Endothelial cell of umbilical vein (primary cell): ENCODE measurements around the gene FAM120B. TPM values are rescaled to one million over a fixed set of nuclear protein-coding genes. Genes with fewer than 3 reads are reported as not detected.

Experiments
- BruUV-seq: library from RNA; stranded (reverse); fragments of 400-500 nt; replicated peaks from 2 replicates; lab custom pipeline; 2021; lab: Mats Ljungman, UMichigan
- CTCF ChIA-PET: fragments of 300-600, 350-600 bp; sonication (Branson Sonifier 250); formaldehyde crosslinking; loops from one replicate; lab custom pipeline; 2021; ENCODE audit warnings: antibody characterized with exemption, inconsistent platforms; lab: Charles Lee
- POLR2A ChIA-PET: fragments of 300-600, 350-600 bp; sonication (Branson Sonifier 250); formaldehyde crosslinking; loops from one replicate; lab custom pipeline; 2021; ENCODE audit warnings: antibody characterized with exemption, inconsistent platforms; lab: Charles Lee
- DNase-seq: peaks from one replicate; pipeline ENCODE4 v3.0.0-alpha.2; 2011; ENCODE audit warnings: low read depth, low spot score
- FAIRE-seq: peaks from 2 replicates; lab custom pipeline; 2011; peaks lifted over from hg19 to GRCh38; lab: Jason Lieb, UNC
- H2AFZ ChIP-seq: 2 replicates; pipeline ENCODE4 v1.6.0; 2012; ENCODE audit warnings: low read depth, low read length, control low read depth, inconsistent platforms
- H3K27ac ChIP-seq: 2 replicates; pipeline ENCODE4 v1.5.1; 2011; ENCODE audit warnings: low read depth, mild to moderate bottlenecking, control low read depth, low read length, moderate library complexity; ENCODE audit not compliant: insufficient read depth
- H3K27me3 ChIP-seq, 2 experiments: 2 replicates each; pipeline versions ENCODE4 v1.6.0 to v1.6.1; 2011; ENCODE audit warnings: low read length in 2 of 2, mixed read lengths in 1 of 2; ENCODE audit not compliant: control insufficient read depth in 2 of 2, insufficient read depth in 2 of 2
- H3K36me3 ChIP-seq, 2 experiments: 2 replicates in 1 of 2; 3 replicates in 1 of 2; pipeline ENCODE4 v1.5.1; 2011; ENCODE audit warnings: low read length in 2 of 2, mild to moderate bottlenecking in 1 of 2, moderate library complexity in 1 of 2; ENCODE audit not compliant: control insufficient read depth in 2 of 2, insufficient read depth in 2 of 2; ENCODE audit errors: extremely low read depth in 1 of 2
- H3K4me1 ChIP-seq: 3 replicates; pipeline ENCODE4 v1.5.1; 2011; ENCODE audit warnings: mild to moderate bottlenecking, low read length; ENCODE audit not compliant: control insufficient read depth, insufficient read depth; ENCODE audit errors: extremely low read depth
- H3K4me2 ChIP-seq: 2 replicates; pipeline ENCODE4 v1.6.1; 2011; ENCODE audit warnings: low read length, control low read depth, mixed read lengths; ENCODE audit not compliant: insufficient read depth
- H3K4me3 ChIP-seq, 3 experiments: fragments of 200-600 bp in 1 of 3; sonication (generic), shearing (Covaris generic) in 1 of 3; replicated peaks in 1 of 3; 2 replicates each; pipeline ENCODE4 v1.5.1; 2011 to 2016; ENCODE audit warnings: control low read depth in 3 of 3, low read length in 3 of 3, mild to moderate bottlenecking in 2 of 3, inconsistent platforms in 1 of 3, low read depth in 1 of 3, moderate library complexity in 1 of 3; ENCODE audit not compliant: insufficient read depth in 1 of 3
- H3K79me2 ChIP-seq: 2 replicates; pipeline ENCODE4 v1.6.0; 2012; ENCODE audit warnings: low read length, inconsistent platforms; ENCODE audit not compliant: control insufficient read depth, insufficient read depth
- H3K9ac ChIP-seq: replicated peaks from 2 replicates; pipeline ENCODE3; 2011; ENCODE audit warnings: low read length, control low read depth; ENCODE audit not compliant: insufficient read depth; ENCODE audit errors: extremely low read depth
- H3K9me1 ChIP-seq: replicated peaks from 3 replicates; pipeline ENCODE4 v1.6.0; 2011; ENCODE audit warnings: mild to moderate bottlenecking, low read length; ENCODE audit not compliant: control insufficient read depth, insufficient read depth; ENCODE audit errors: extremely low read depth
- H3K9me3 ChIP-seq: replicated peaks from 2 replicates; pipeline ENCODE4 v1.5.1; 2012; ENCODE audit warnings: low read length, inconsistent platforms; ENCODE audit not compliant: control insufficient read depth, insufficient read depth
- H4K20me1 ChIP-seq: replicated peaks from 2 replicates; pipeline ENCODE3; 2011; ENCODE audit warnings: mild to moderate bottlenecking, low read length; ENCODE audit not compliant: control insufficient read depth, insufficient read depth; ENCODE audit errors: extremely low read depth
- CTCF ChIP-seq, 2 donors: IDR thresholded peaks; 1 replicate in 1 of 2; 2 replicates in 1 of 2; pipeline ENCODE4 v1.5.1; 2011; ENCODE audit warnings: low read length in 2 of 2, mild to moderate bottlenecking in 2 of 2, moderate library complexity in 2 of 2, control low read depth in 1 of 2, inconsistent platforms in 1 of 2, low read depth in 1 of 2; ENCODE audit not compliant: insufficient read depth in 1 of 2; ENCODE audit errors: extremely low read depth in 1 of 2
- EZH2 ChIP-seq: IDR thresholded peaks from 2 replicates; pipeline ENCODE4 v1.6.1; 2012; ENCODE audit warnings: borderline replicate concordance, low read depth, mild to moderate bottlenecking, moderate library complexity, low read length, inconsistent platforms; ENCODE audit not compliant: severe bottlenecking
- FOS ChIP-seq: IDR thresholded peaks from 2 replicates; pipeline ENCODE4 v1.6.1; 2011; ENCODE audit warnings: mild to moderate bottlenecking, low read length, moderate library complexity, borderline replicate concordance; ENCODE audit not compliant: insufficient read depth
- GATA2 ChIP-seq: IDR thresholded peaks from 2 replicates; pipeline ENCODE4 v1.7.0; 2011; ENCODE audit warnings: low read depth, mild to moderate bottlenecking, moderate library complexity, mixed read lengths, low read length; ENCODE audit not compliant: insufficient read length, insufficient read depth
- JUN ChIP-seq: IDR thresholded peaks from 2 replicates; pipeline ENCODE4 v1.6.1; 2011; ENCODE audit warnings: borderline replicate concordance, low read depth; ENCODE audit not compliant: insufficient read length, insufficient read depth
- MAX ChIP-seq: IDR thresholded peaks from 2 replicates; pipeline ENCODE4 v1.6.1; 2011; ENCODE audit not compliant: insufficient read depth, insufficient read length
- MYC ChIP-seq: IDR thresholded peaks from one replicate; pipeline ENCODE4 v1.6.1; 2011; ENCODE audit warnings: mild to moderate bottlenecking, low read depth, low read length
- POLR2A ChIP-seq: IDR thresholded peaks from 2 replicates; pipeline ENCODE4 v1.6.1; 2012; ENCODE audit warnings: low read depth, mild to moderate bottlenecking, control low read depth, low read length
- POLR2AphosphoS5 ChIP-seq: IDR thresholded peaks from 2 replicates; pipeline ENCODE4 v1.6.1; 2012; ENCODE audit warnings: low read depth, mild to moderate bottlenecking, control low read depth, low read length, moderate library complexity; ENCODE audit not compliant: insufficient read depth
- dilution Hi-C: fragments of 300-500 bp; cut with MboI; formaldehyde crosslinking; loops from one replicate; pipeline ENCODE4 v1.15.0; 2019; ENCODE audit warnings: low sequenced_read_pairs; ENCODE audit not compliant: extremely low pct_ligation_motif_present
- intact Hi-C: fragments of 100-400 bp; cut with micrococcal nuclease; formaldehyde crosslinking; loops from one replicate; pipeline ENCODE4 v1.10.0; 2022
- polyA plus RNA-seq, 4 experiments: library from polyadenylated mRNA; depleted of rRNA in 3 of 4; stranded (reverse) in 3 of 4; unstranded in 1 of 4; fragments of >200 nt; gene quantifications; 2 replicates each; pipeline versions ENCODE4 v1.2.1 to v1.2.3, GENCODE V29; 2011 to 2012; ENCODE audit warnings: missing spikeins in 1 of 4
- total RNA-seq: library from RNA; stranded (reverse); gene quantifications from 2 replicates; pipeline ENCODE4 v1.2.3, GENCODE V29; 2021

The FAM120B gene
- total and polyA plus RNA-seq, 2 donors (not counting 3 experiments of a cell fraction or from before 2014, with no cell fraction given) = 10.8 to 28.2 TPM

GRCh38 chr6:170258407-170258806, 48.2 kb upstream of the FAM120B start:
- no peaks in the 10 kb centered on the region for H3K27me3 ChIP-seq
- BruUV-seq = no TSS peak

More at GRCh38 chr6:170258407-170258806, 48.2 kb upstream of the FAM120B start:
- Histone ChIP-seq H3K9me1 (no peaks in the 10 kb centered on the region), H2AFZ (no peak overlapping the region), H3K9me3 (no peaks in the 10 kb centered on the region), H3K4me1 (no peaks in the 10 kb centered on the region), H3K79me2 (no peaks in the 10 kb centered on the region), H3K36me3 (no peaks in the 10 kb centered on the region), H3K4me3 (no peak overlapping the region), H4K20me1 (no peaks in the 10 kb centered on the region), H3K27ac (no peak overlapping the region), H3K4me2 (no peak overlapping the region), H3K9ac (no peak overlapping the region)
- TF ChIP-seq GATA2 = no peak
- no peak for TF ChIP-seq POLR2AphosphoS5
- TF ChIP-seq MYC = no peak
- no peak for TF ChIP-seq FOS
- TF ChIP-seq MAX = no peak
- no peak for TF ChIP-seq JUN
- TF ChIP-seq CTCF (IDR thresholded peaks at IDR 0.05; ENCODE audit: extremely low read depth in 1 of 2, insufficient read depth in 1 of 2, low read depth in 1 of 2, low read length in 2 of 2) = no peak
- TF ChIP-seq POLR2A = no peak
- no peak for TF ChIP-seq EZH2
- POLR2A ChIA-PET = no interaction called here
- dilution Hi-C loops (no loop called here), intact Hi-C loops (no loop called here)
- DNase-seq (no peak), FAIRE-seq (no peak)
- CTCF ChIA-PET = no interaction called here
